ENCODE data around the gene CHRM1.
"Not testable (repeated sequence)": the region's sequence is repeated elsewhere in the genome, so short reads cannot be mapped to it uniquely, and the experiment has no call there.

CHRM1 gene

GRCh38 chr11:62875698-62876478 lies 45.3 kb downstream of the CHRM1 start:
- DNase-seq (ENCODE audit: low read depth in 2 of 2): no peak

DNA sequence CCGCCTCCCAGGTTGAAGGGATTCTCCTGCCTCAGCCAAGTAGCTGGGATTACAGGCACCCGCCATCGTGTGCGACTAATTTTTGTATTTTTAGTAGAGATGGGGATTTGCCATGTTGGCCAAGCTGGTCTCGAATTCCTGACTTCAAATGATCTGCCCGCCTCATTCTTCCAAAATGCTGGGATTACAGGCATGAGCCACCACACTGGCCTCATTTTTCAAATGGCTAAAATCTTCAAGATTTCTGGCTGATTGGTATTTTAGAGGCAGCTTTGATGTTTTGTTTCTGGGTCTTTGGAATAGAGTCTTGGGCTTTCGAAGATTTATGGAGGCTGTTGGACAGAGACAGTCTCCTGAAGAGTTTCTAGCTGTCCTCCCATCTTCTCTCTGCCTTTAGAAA lies 46.3 kb downstream of the CHRM1 start:
- no peak for DNase-seq (ENCODE audit: low read depth in 2 of 2)

DNA sequence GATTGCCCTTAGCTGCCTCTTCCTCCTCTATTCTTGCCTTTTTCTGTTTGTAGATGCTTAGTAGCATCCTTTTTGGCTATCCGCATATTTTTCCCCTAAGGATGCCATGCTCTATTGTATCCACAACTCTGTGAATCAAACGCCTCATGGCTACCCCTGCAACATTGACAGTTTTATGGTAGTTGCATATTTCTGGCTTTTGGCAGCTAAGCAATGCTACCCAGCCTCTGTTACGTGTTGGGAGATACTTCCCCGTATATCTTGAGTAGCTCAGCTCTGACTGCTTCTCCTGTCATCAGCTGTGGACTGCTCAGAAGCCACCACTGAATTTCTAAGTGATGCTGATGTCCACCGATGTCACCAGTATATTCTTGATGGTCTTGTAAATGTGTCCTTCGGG lies 55.5 kb downstream of the CHRM1 start:
- DNase-seq (ENCODE audit: low read depth in 2 of 2): no peak

GRCh38 chr11:62863687-62864335 lies 57.4 kb downstream of the CHRM1 start:
- DNase-seq (ENCODE audit: low read depth in 2 of 2): no peak

- not testable (repeated sequence) for DNase-seq (ENCODE audit: low read depth in 2 of 2)
These were observed 59.5 kb downstream of the CHRM1 start for GRCh38 chr11:62861564-62862192.

DNA sequence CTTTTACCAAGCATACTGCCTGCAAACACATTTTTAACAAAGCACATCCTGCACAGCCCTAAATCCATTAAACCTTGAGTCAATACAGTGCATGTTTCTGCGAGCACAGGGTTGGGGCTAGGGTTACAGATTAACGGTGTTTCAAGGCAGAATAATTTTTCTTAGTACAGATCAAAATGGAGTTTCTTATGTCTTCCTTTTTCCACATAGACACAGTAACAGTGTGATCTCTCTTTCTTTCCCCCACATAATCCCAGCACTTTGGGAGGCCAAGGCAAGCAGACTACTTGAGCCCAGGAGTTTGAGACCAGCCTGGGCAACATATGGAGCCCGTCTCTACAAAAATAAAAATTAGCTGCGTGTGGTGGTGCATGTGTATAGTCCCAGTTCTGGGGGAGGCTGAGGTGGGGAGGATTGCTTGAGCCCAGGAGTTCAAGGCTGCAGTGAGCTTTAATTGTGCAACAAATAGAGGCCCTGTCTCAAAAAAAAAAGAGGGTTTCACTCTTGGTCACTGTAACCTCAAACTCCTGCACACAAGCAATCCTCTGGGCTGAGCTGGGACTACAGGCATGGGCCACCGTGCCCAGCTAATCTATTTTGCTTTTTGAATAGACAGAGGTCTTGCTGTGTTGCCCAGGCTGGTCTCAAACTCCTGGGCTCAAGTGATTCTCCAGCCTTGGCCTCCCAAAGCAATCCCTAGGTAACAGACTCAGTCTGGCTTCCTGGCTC lies 60.2 kb downstream of the CHRM1 start:
- DNase-seq (ENCODE audit: low read depth in 2 of 2): no peak

- DNase-seq (ENCODE audit: low read depth in 2 of 2): not testable (repeated sequence)
These were observed 61.9 kb downstream of the CHRM1 start for GRCh38 chr11:62859281-62859703.
